Measurements from ENCODE around the gene CELSR1.

Gene CELSR1

GRCh38 chr22:46576556-46577367 lies 39.3 kb upstream of the CELSR1 start:
- DNase-seq (ENCODE audit: low read depth in 2 of 2) = peak; percentile 41

- no peak for DNase-seq (ENCODE audit: low read depth in 2 of 2)
These were observed 38.6 kb upstream of the CELSR1 start for GRCh38 chr22:46575911-46576555.

GRCh38 chr22:46574993-46575910 lies 37.8 kb upstream of the CELSR1 start:
- DNase-seq (ENCODE audit: low read depth in 2 of 2) = no peak

GRCh38 chr22:46574438-46574992 lies 37.1 kb upstream of the CELSR1 start:
- no peak for DNase-seq (ENCODE audit: low read depth in 2 of 2)

GRCh38 chr22:46573781-46574437 lies 36.5 kb upstream of the CELSR1 start:
- no peak for DNase-seq (ENCODE audit: low read depth in 2 of 2)

- DNase-seq (ENCODE audit: low read depth in 2 of 2) = no peak
These were observed 35.7 kb upstream of the CELSR1 start for GRCh38 chr22:46572911-46573780.

- DNase-seq (ENCODE audit: low read depth in 2 of 2) = no peak
These were observed 34.3 kb upstream of the CELSR1 start for GRCh38 chr22:46571642-46572250.

- DNase-seq (ENCODE audit: low read depth in 2 of 2) = no peak
These were observed 32.7 kb upstream of the CELSR1 start for GRCh38 chr22:46569848-46570695.

GRCh38 chr22:46569055-46569847 lies 31.8 kb upstream of the CELSR1 start:
- DNase-seq (ENCODE audit: low read depth in 2 of 2) = no peak

- no peak for DNase-seq (ENCODE audit: low read depth in 2 of 2)
These were observed 30.8 kb upstream of the CELSR1 start for GRCh38 chr22:46568102-46568809.

GRCh38 chr22:46567471-46567870 lies 30.1 kb upstream of the CELSR1 start:
- DNase-seq (ENCODE audit: low read depth in 2 of 2) = no peak

- DNase-seq (ENCODE audit: low read depth in 2 of 2) = no peak
These were observed 26.8 kb upstream of the CELSR1 start for GRCh38 chr22:46564084-46564714.

GRCh38 chr22:46563381-46564083 lies 26.1 kb upstream of the CELSR1 start:
- peak; percentile 67 to 76 for DNase-seq (ENCODE audit: low read depth in 2 of 2)

- no peak for DNase-seq (ENCODE audit: low read depth in 2 of 2)
These were observed 24.1 kb upstream of the CELSR1 start for GRCh38 chr22:46561435-46561905.

- no peak for DNase-seq (ENCODE audit: low read depth in 2 of 2)
These were observed 23.4 kb upstream of the CELSR1 start for GRCh38 chr22:46560696-46561295.

All from activated CD4-positive, alpha-beta T cell treated with anti-CD3 and anti-CD28 coated beads for 24 hours (primary cell).